Keratinocyte (primary cell): ENCODE results near the gene CCDC141. TPM values are rescaled to one million over a fixed set of nuclear protein-coding genes. Genes with fewer than 3 reads are reported as not detected.

Experiments used
- DNase-seq: peaks from one replicate; pipeline ENCODE4 v3.0.0-alpha.2; 2011; ENCODE audit warnings: low read depth, missing footprints, low spot score
- FAIRE-seq: peaks from 2 replicates; lab custom pipeline; 2011; peaks lifted over from hg19 to GRCh38; lab: Jason Lieb, UNC
- H2AFZ ChIP-seq: 2 replicates; pipeline ENCODE4 v1.6.0; 2012; ENCODE audit warnings: low read length, control low read depth, inconsistent platforms; ENCODE audit not compliant: control insufficient read depth
- H3K27ac ChIP-seq: 2 replicates; pipeline ENCODE4 v1.5.1; 2011; ENCODE audit warnings: low read length; ENCODE audit not compliant: control insufficient read depth, insufficient read depth
- H3K27me3 ChIP-seq: 3 replicates; pipeline ENCODE4 v1.6.0; 2011; ENCODE audit warnings: low read length; ENCODE audit not compliant: control insufficient read depth, insufficient read depth; ENCODE audit errors: extremely low read depth
- H3K36me3 ChIP-seq, 2 experiments: 2 replicates in 1 of 2; 3 replicates in 1 of 2; pipeline ENCODE4 v1.5.1; 2011; ENCODE audit warnings: low read length in 2 of 2, mild to moderate bottlenecking in 1 of 2; ENCODE audit not compliant: control insufficient read depth in 2 of 2, insufficient read depth in 2 of 2; ENCODE audit errors: extremely low read depth in 1 of 2
- H3K4me1 ChIP-seq: 3 replicates; pipeline ENCODE4 v1.5.1; 2011; ENCODE audit warnings: low read length; ENCODE audit not compliant: control insufficient read depth, insufficient read depth; ENCODE audit errors: extremely low read depth
- H3K4me2 ChIP-seq: 3 replicates; pipeline ENCODE4 v1.6.0; 2011; ENCODE audit warnings: low read depth, low read length; ENCODE audit not compliant: control insufficient read depth, insufficient read depth; ENCODE audit errors: extremely low read depth
- H3K4me3 ChIP-seq, 3 experiments: fragments of 200-600 bp in 1 of 3; sonication (generic) in 1 of 3; 2 replicates in 2 of 3; 3 replicates in 1 of 3; pipeline ENCODE4 v1.5.1; 2011 to 2016; ENCODE audit warnings: low read length in 3 of 3, mild to moderate bottlenecking in 3 of 3, control low read depth in 2 of 3, inconsistent platforms in 1 of 3, low read depth in 1 of 3, mixed read lengths in 1 of 3, mixed run types in 1 of 3, moderate library complexity in 1 of 3; ENCODE audit not compliant: control insufficient read depth in 2 of 3, insufficient read depth in 2 of 3; ENCODE audit errors: extremely low read depth in 1 of 3
- H3K79me2 ChIP-seq: 2 replicates; pipeline ENCODE4 v1.6.0; 2012; ENCODE audit warnings: low read length; ENCODE audit not compliant: control insufficient read depth, insufficient read depth
- H3K9ac ChIP-seq: 3 replicates; pipeline ENCODE4 v1.6.0; 2011; ENCODE audit warnings: low read length; ENCODE audit not compliant: control insufficient read depth, insufficient read depth; ENCODE audit errors: extremely low read depth
- H3K9me1 ChIP-seq: 3 replicates; pipeline ENCODE4 v1.6.0; 2011; ENCODE audit warnings: low read length; ENCODE audit not compliant: control insufficient read depth, insufficient read depth; ENCODE audit errors: extremely low read depth
- H3K9me3 ChIP-seq: 2 replicates; pipeline ENCODE4 v1.5.1; 2012; ENCODE audit warnings: low read depth, low read length; ENCODE audit not compliant: control insufficient read depth
- H4K20me1 ChIP-seq: 3 replicates; pipeline ENCODE4 v1.6.0; 2011; ENCODE audit warnings: low read length; ENCODE audit not compliant: control insufficient read depth, insufficient read depth; ENCODE audit errors: extremely low read depth
- EZH2 ChIP-seq: IDR thresholded peaks from one replicate; pipeline ENCODE4 v1.6.1; 2012; ENCODE audit warnings: inconsistent platforms, mild to moderate bottlenecking, low read length, moderate library complexity
- dilution Hi-C: fragments of 300-500 bp; cut with MboI; formaldehyde crosslinking; loops from one replicate; pipeline ENCODE4 v1.7.0; 2020; ENCODE audit warnings: low sequenced_read_pairs; ENCODE audit not compliant: extremely low pct_ligation_motif_present
- polyA plus RNA-seq, 5 experiments: library from polyadenylated mRNA; depleted of rRNA in 3 of 5; stranded (reverse) in 3 of 5; stranded (forward) in 1 of 5; unstranded in 1 of 5; fragments of >200 nt; gene quantifications; 1 replicate in 1 of 5; 2 replicates in 3 of 5; 3 replicates in 1 of 5; pipeline versions ENCODE4 v1.2.1 to v1.2.3, GENCODE V29; 2011 to 2012; ENCODE audit warnings: missing spikeins in 2 of 5, low read depth in 1 of 5, low replicate concordance in 1 of 5
- TF ChIP-seq, protein P1 (sequence below), 3 experiments: IDR thresholded peaks in 1 of 3; conservative IDR thresholded peaks in 1 of 3; optimal IDR thresholded peaks in 1 of 3; 2 replicates in 2 of 3; 3 replicates in 1 of 3; pipeline versions ENCODE3 to v1.5.1; 2011; ENCODE audit warnings: low read length in 3 of 3, mild to moderate bottlenecking in 3 of 3, moderate library complexity in 2 of 3, control low read depth in 1 of 3, inconsistent platforms in 1 of 3; ENCODE audit not compliant: insufficient read depth in 2 of 3; ENCODE audit errors: extremely low read depth in 1 of 3

CCDC141 gene
- polyA plus RNA-seq, 1 donor (not counting 4 experiments of a cell fraction or from before 2014, with no cell fraction given): not detected

DNA sequence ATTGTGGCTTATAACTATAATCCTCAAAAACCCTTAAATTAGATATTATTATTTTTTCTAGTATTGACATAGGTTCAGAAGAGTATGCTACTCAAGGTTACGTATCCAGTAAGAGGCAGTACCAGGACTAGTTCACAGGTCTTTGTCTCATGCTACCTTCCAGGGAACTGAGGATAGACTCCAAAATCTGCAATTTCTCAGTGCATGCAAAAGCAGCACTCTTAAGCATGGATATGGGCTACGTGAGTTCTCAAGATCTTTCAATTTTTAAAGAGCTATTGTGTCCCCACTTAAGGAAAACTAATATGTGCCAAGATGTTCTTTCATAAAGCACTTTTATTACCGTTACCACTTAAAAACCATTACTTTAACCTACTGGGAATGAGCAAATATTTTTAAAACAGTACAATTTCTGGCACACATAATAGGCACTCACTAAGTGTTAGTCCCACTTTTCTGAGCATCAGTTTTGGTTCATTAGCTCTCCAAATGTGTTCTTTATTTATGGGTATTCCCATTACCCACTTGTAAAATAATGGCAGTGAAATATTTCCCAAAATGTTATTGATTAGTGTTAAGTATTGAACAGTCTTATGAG lies 128.9 kb downstream of the CCDC141 start:
- no peak for TF ChIP-seq EZH2
- TF ChIP-seq, protein P1, sequence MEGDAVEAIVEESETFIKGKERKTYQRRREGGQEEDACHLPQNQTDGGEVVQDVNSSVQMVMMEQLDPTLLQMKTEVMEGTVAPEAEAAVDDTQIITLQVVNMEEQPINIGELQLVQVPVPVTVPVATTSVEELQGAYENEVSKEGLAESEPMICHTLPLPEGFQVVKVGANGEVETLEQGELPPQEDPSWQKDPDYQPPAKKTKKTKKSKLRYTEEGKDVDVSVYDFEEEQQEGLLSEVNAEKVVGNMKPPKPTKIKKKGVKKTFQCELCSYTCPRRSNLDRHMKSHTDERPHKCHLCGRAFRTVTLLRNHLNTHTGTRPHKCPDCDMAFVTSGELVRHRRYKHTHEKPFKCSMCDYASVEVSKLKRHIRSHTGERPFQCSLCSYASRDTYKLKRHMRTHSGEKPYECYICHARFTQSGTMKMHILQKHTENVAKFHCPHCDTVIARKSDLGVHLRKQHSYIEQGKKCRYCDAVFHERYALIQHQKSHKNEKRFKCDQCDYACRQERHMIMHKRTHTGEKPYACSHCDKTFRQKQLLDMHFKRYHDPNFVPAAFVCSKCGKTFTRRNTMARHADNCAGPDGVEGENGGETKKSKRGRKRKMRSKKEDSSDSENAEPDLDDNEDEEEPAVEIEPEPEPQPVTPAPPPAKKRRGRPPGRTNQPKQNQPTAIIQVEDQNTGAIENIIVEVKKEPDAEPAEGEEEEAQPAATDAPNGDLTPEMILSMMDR (optimal IDR thresholded peaks at IDR 0.05 in 1 of 3, IDR thresholded peaks at IDR 0.05 in 1 of 3, conservative IDR thresholded peaks at IDR 0.05 in 1 of 3; ENCODE audit: extremely low read depth in 1 of 3, insufficient read depth in 2 of 3, low read length in 3 of 3): no peak
- FAIRE-seq (no peak), DNase-seq (no peak)
- H3K4me3 ChIP-seq: no peak overlapping the region
- H3K36me3 ChIP-seq: no peaks in the 10 kb centered on the region
- H3K4me1 ChIP-seq: no peaks in the 10 kb centered on the region
- H3K9ac ChIP-seq: no peak overlapping the region
- H4K20me1 ChIP-seq: no peaks in the 10 kb centered on the region
- no peaks in the 10 kb centered on the region for H3K9me1 ChIP-seq
- dilution Hi-C loops: loop anchor here (25.0 kb wide), 1 partner anchor 109 kb away; the partner anchor contains the start of gene TTN
- H3K27me3 ChIP-seq: no peaks in the 10 kb centered on the region
- no peaks in the 10 kb centered on the region for H3K79me2 ChIP-seq
- H3K9me3 ChIP-seq: no peaks in the 10 kb centered on the region
- no peak overlapping the region for H3K27ac ChIP-seq
- H2AFZ ChIP-seq: no peak overlapping the region
- no peak overlapping the region for H3K4me2 ChIP-seq

GRCh38 chr2:178917555-178917954 lies 132.4 kb downstream of the CCDC141 start:
- TF ChIP-seq, protein P1 (optimal IDR thresholded peaks at IDR 0.05 in 1 of 3, IDR thresholded peaks at IDR 0.05 in 1 of 3, conservative IDR thresholded peaks at IDR 0.05 in 1 of 3; ENCODE audit: extremely low read depth in 1 of 3, insufficient read depth in 2 of 3, low read length in 3 of 3): no peak
- TF ChIP-seq EZH2: no peak
- H3K4me1 ChIP-seq: peaks cover 3% of the 10 kb centered on the region
- H3K36me3 ChIP-seq: no peaks in the 10 kb centered on the region
- H3K9me3 ChIP-seq: no peaks in the 10 kb centered on the region
- no peak for FAIRE-seq
- no peak overlapping the region for H3K9ac ChIP-seq
- no peak overlapping the region for H3K27ac ChIP-seq
- no peak overlapping the region for H3K4me2 ChIP-seq
- dilution Hi-C loops: loop anchor here (25.0 kb wide), 1 partner anchor 105 kb away; the partner anchor contains the start of gene TTN
- H4K20me1 ChIP-seq: no peaks in the 10 kb centered on the region
- H3K79me2 ChIP-seq: no peaks in the 10 kb centered on the region
- H3K27me3 ChIP-seq: peaks cover 4% of the 10 kb centered on the region
- no peak overlapping the region for H3K4me3 ChIP-seq
- no peaks in the 10 kb centered on the region for H3K9me1 ChIP-seq
- DNase-seq: no peak
- H2AFZ ChIP-seq: no peak overlapping the region
